ENCODE data around the gene AHDC1. TPM values are rescaled to one million over a fixed set of nuclear protein-coding genes. Genes with fewer than 3 reads are reported as not detected.

The AHDC1 gene
- polyA plus RNA-seq, 3 donors, result 0.16 to 3.3 (median 0.30) TPM

DNA sequence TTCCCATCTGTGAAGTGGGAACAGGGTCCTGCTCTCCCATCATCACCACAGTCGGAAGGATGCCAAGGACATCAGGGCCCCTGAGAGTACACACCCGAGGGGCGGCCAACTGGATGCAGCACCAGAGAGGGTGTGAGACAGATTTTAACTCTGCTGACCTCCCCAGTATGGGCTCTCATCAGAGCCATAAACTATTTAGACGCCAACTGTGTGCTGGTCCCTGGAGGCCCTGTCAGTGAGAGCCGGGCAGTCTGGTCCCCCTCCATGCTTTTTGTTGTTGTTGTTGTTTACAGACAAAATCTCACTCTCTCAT lies 29.3 kb upstream of the AHDC1 start:
- peaks cover 76% of the 10 kb centered on the region for H3K79me2 ChIP-seq (ENCODE audit: insufficient read depth, low read length)
- no peak for DNase-seq
- H3K9ac ChIP-seq (ENCODE audit: insufficient read depth, low read length, poor library complexity, severe bottlenecking), result peak overlapping the region; percentile 100
- peak overlapping the region; percentile 81 to 100 (median 84) for H3K4me3 ChIP-seq (replicated peaks in 1 of 3; ENCODE audit: low read depth in 2 of 3, low read length in 3 of 3)
- Mint-ChIP-seq H3K4me1 (peaks cover 77% of the 10 kb centered on the region), H3K4me3 (peak overlapping the region; percentile 94 to 97), H3K27me3 (ENCODE audit: low read depth in 3 of 3) (peaks cover 0 to 2% (median 0%) of the 10 kb centered on the region in 3 donors), H3K36me3 (peaks cover 33 to 58% of the 10 kb centered on the region in 2 donors), H3K27ac (peak overlapping the region in 3 of 7 donors; percentile 99 to 100 (median 100)), H3K9me3 (peaks cover 0 to 2% (median 0%) of the 10 kb centered on the region in 7 donors)
- peak overlapping the region; percentile 96 for H3K4me2 ChIP-seq (replicated peaks; ENCODE audit: extremely low read depth, low read length, poor library complexity, severe bottlenecking)
- intact Hi-C loops (cut with micrococcal nuclease), result loop anchor here in 1 of 2 donors (5.0 kb wide), 1 partner anchor 631 kb away; no protein-coding TSS in a partner anchor
- peak overlapping the region; percentile 96 to 98 for H3K27ac ChIP-seq (ENCODE audit: low read depth in 1 of 2, low read length in 2 of 2)
- H2AFZ ChIP-seq (ENCODE audit: insufficient read depth, low read depth, low read length, poor library complexity, severe bottlenecking), result no peak overlapping the region
- no peak for TF ChIP-seq CTCF (IDR thresholded peaks at IDR 0.05)
- peaks cover 80 to 87% of the 10 kb centered on the region in 2 donors for H3K4me1 ChIP-seq (ENCODE audit: control insufficient read depth in 1 of 2, insufficient read depth in 2 of 2, low read length in 2 of 2)
- no peaks in the 10 kb centered on the region for H3K9me3 ChIP-seq (replicated peaks in 1 of 2; ENCODE audit: control insufficient read depth in 1 of 2, insufficient read depth in 1 of 2, low read length in 2 of 2)
- H3K27me3 ChIP-seq (ENCODE audit: control insufficient read depth in 2 of 2, insufficient read depth in 2 of 2, low read length in 2 of 2), result no peaks in the 10 kb centered on the region
- H4K20me1 ChIP-seq (ENCODE audit: insufficient read depth, low read length), result peaks cover 15% of the 10 kb centered on the region
- H3K36me3 ChIP-seq (replicated peaks in 1 of 2; ENCODE audit: control insufficient read depth in 1 of 2, insufficient read depth in 2 of 2, low read length in 2 of 2), result peaks cover 8 to 18% of the 10 kb centered on the region in 2 donors
- no CpG with 5 or more reads among the region's 5 CpGs for WGBS (ENCODE audit: insufficient coverage)

- Histone ChIP-seq H3K4me1 (ENCODE audit: control insufficient read depth in 1 of 2, insufficient read depth in 2 of 2, low read length in 2 of 2) (peaks cover 80 to 87% of the 10 kb centered on the region in 2 donors), H3K4me3 (replicated peaks in 1 of 3; ENCODE audit: low read depth in 2 of 3, low read length in 3 of 3) (peak overlapping the region; percentile 81 to 100 (median 84)), H3K79me2 (ENCODE audit: insufficient read depth, low read length) (peaks cover 79% of the 10 kb centered on the region), H3K9ac (ENCODE audit: insufficient read depth, low read length, poor library complexity, severe bottlenecking) (peak overlapping the region; percentile 100), H3K36me3 (replicated peaks in 1 of 2; ENCODE audit: control insufficient read depth in 1 of 2, insufficient read depth in 2 of 2, low read length in 2 of 2) (peaks cover 8 to 23% of the 10 kb centered on the region in 2 donors), H3K27ac (ENCODE audit: low read depth in 1 of 2, low read length in 2 of 2) (peak overlapping the region; percentile 96 to 98), H3K27me3 (ENCODE audit: control insufficient read depth in 2 of 2, insufficient read depth in 2 of 2, low read length in 2 of 2) (no peaks in the 10 kb centered on the region), H3K4me2 (replicated peaks; ENCODE audit: extremely low read depth, low read length, poor library complexity, severe bottlenecking) (peak overlapping the region; percentile 96), H4K20me1 (ENCODE audit: insufficient read depth, low read length) (peaks cover 15% of the 10 kb centered on the region), H3K9me3 (replicated peaks in 1 of 2; ENCODE audit: control insufficient read depth in 1 of 2, insufficient read depth in 1 of 2, low read length in 2 of 2) (no peaks in the 10 kb centered on the region), H2AFZ (ENCODE audit: insufficient read depth, low read depth, low read length, poor library complexity, severe bottlenecking) (no peak overlapping the region)
- Mint-ChIP-seq H3K36me3 (peaks cover 36 to 64% of the 10 kb centered on the region in 2 donors), H3K27me3 (ENCODE audit: low read depth in 3 of 3) (peaks cover 0 to 2% (median 0%) of the 10 kb centered on the region in 3 donors), H3K9me3 (no peaks in the 10 kb centered on the region), H3K4me1 (peaks cover 77% of the 10 kb centered on the region), H3K4me3 (peak overlapping the region; percentile 94 to 97), H3K27ac (peak overlapping the region in 3 of 7 donors; percentile 99 to 100 (median 100))
- peak; percentile 78 to 85 (median 80) for DNase-seq
- 7% methylated on average over 5 of the region's 14 CpGs for WGBS (ENCODE audit: insufficient coverage)
- no peak for TF ChIP-seq CTCF (IDR thresholded peaks at IDR 0.05)
- intact Hi-C loops (cut with micrococcal nuclease), result loop anchor here in 1 of 2 donors (5.0 kb wide), 1 partner anchor 630 kb away; no protein-coding TSS in a partner anchor
Measured at GRCh38 chr1:27632387-27633297, 28.7 kb upstream of the AHDC1 start.

All from CD14-positive monocyte (primary cell).